Ovary (tissue), 9 donors: ENCODE results near the gene OR6N1. TPM values are rescaled to one million over a fixed set of nuclear protein-coding genes. Genes with fewer than 3 reads are reported as not detected.

Experiments used
- DNase-seq, 5 donors: peaks; one replicate each; pipeline ENCODE4 v3.0.0-alpha.2; 2019 to 2020
- H3K27ac ChIP-seq, 2 donors: fragments of 200-600 bp; one replicate each; pipeline versions ENCODE4 v1.5.1 to v1.8.0; 2019 to 2022
- H3K27me3 ChIP-seq: fragments of 200-600 bp; one replicate; pipeline ENCODE4 v1.8.0; 2022
- H3K36me3 ChIP-seq: fragments of 200-600 bp; sonication (generic); one replicate; pipeline ENCODE4 v1.5.1; 2019
- H3K4me1 ChIP-seq: one replicate; pipeline ENCODE4 v1.8.1; 2013; ENCODE audit warnings: mild to moderate bottlenecking, moderate library complexity; ENCODE audit not compliant: insufficient read depth
- H3K4me3 ChIP-seq: fragments of 200-600 bp; sonication (generic); one replicate; pipeline ENCODE4 v1.5.1; 2017
- H3K9me3 ChIP-seq, 2 donors: fragments of 200-600 bp in 1 of 2; sonication (generic) in 1 of 2; one replicate each; pipeline versions ENCODE4 v1.5.1 to v1.8.1; 2013 to 2019; ENCODE audit warnings: mild to moderate bottlenecking in 1 of 2, moderate library complexity in 1 of 2
- CTCF ChIP-seq, 3 donors: fragments of 450-650 bp in 2 of 3; fragments of 200-600 bp in 1 of 3; IDR thresholded peaks; one replicate each; pipeline versions ENCODE4 v1.5.1 to v1.8.0; 2016 to 2022; ENCODE audit warnings: antibody characterized with exemption in 3 of 3, mild to moderate bottlenecking in 1 of 3
- EP300 ChIP-seq: sonication (generic); formaldehyde crosslinking; IDR thresholded peaks from one replicate; pipeline ENCODE4 v1.6.1; 2017; ENCODE audit warnings: antibody characterized with exemption
- POLR2A ChIP-seq: fragments of 450-650 bp; IDR thresholded peaks from one replicate; pipeline ENCODE4 v1.6.1; 2017; ENCODE audit warnings: antibody characterized with exemption, mild to moderate bottlenecking, moderate library complexity
- WGBS, 3 donors: extraction: QIAGEN DNeasy Blood & Tissue Kit in 1 of 3; methylation state at CpG; one replicate each; pipeline versions ENCODE4 v1.1.5 to v1.1.7; 2013 to 2017; 5-methylcytosine and 5-hydroxymethylcytosine counted together
- intact Hi-C, 4 donors: fragments of 100-400 bp; cut with DNase I; formaldehyde crosslinking; loops; one replicate each; pipeline versions ENCODE4 v1.11.0 to v1.15.1; 2022 to 2023
- polyA plus RNA-seq, 2 donors: library from polyadenylated mRNA; stranded (reverse); fragments of 200-250 nt in 1 of 2; fragments of 350-450 nt in 1 of 2; fragmentation: Illumina TruSeq in 1 of 2; extraction: RNeasy Lipid Tissue Mini Kit (QIAGEN cat#74804) in 1 of 2; gene quantifications; one replicate each; pipeline ENCODE4 v1.2.3, GENCODE V29; 2013 to 2014
- total RNA-seq, 7 donors: library from RNA; depleted of rRNA in 2 of 7; stranded (reverse); fragments of >200 nt in 2 of 7; fragmentation: NEBNext Ultra II Directional in 3 of 7; extraction: Animal tissue kit (Norgen Biotek cat#: 25700) in 3 of 7; gene quantifications; one replicate each; pipeline versions ENCODE4 v1.1.0 to v1.2.4, GENCODE V29; 2016 to 2023
- donor health status: DM: no; HTN: no; CAD: no; lungs with moderate emphysema.
- donor health status: DM: no; HTN: no; CAD: no.
- donor health status: Bipolar disorder and iron deficiency.
- donor health status: DM: yes; HTN: yes; CAD: no.
- donor health status: DM: no; HTN: no; CAD: no.
- donor health status: DM: yes; HTN: yes; CAD: no.

The OR6N1 gene
- total and polyA plus RNA-seq, 9 donors: not detected

- H3K9me3 ChIP-seq: no peaks in the 10 kb centered on the region
- intact Hi-C loops: no loop called here
- H3K27ac ChIP-seq: no peak overlapping the region
- H3K4me3 ChIP-seq: no peak overlapping the region
- H3K36me3 ChIP-seq: no peaks in the 10 kb centered on the region
- DNase-seq: no peak
- WGBS, 3 donors: 94 to 95% (median 95%) methylated on average over 5 of the region's 5 CpGs
- TF ChIP-seq EP300 (no peak), POLR2A (no peak), CTCF (IDR thresholded peaks at IDR 0.05) (no peak)
- H3K27me3 ChIP-seq: no peaks in the 10 kb centered on the region
- H3K4me1 ChIP-seq: no peaks in the 10 kb centered on the region
Measured at GRCh38 chr1:158809862-158810261, 37.9 kb upstream of the OR6N1 start.

- Histone ChIP-seq H3K9me3 (no peaks in the 10 kb centered on the region), H3K27me3 (no peaks in the 10 kb centered on the region), H3K4me3 (no peak overlapping the region), H3K36me3 (no peaks in the 10 kb centered on the region), H3K27ac (no peak overlapping the region), H3K4me1 (no peaks in the 10 kb centered on the region)
- intact Hi-C loops: no loop called here
- 86 to 91% (median 86%) methylated on average over 3 of the region's 3 CpGs for WGBS, 3 donors
- TF ChIP-seq CTCF (IDR thresholded peaks at IDR 0.05): no peak
- TF ChIP-seq POLR2A: no peak
- no peak for TF ChIP-seq EP300
- no peak for DNase-seq
Measured at GRCh38 chr1:158809256-158809655, 37.3 kb upstream of the OR6N1 start.

GRCh38 chr1:158806916-158807536 lies 35.0 kb upstream of the OR6N1 start:
- Histone ChIP-seq H3K4me1 (no peaks in the 10 kb centered on the region), H3K27ac (no peak overlapping the region), H3K4me3 (no peak overlapping the region), H3K9me3 (no peaks in the 10 kb centered on the region), H3K27me3 (no peaks in the 10 kb centered on the region), H3K36me3 (no peaks in the 10 kb centered on the region)
- no peak for DNase-seq
- intact Hi-C loops: no loop called here
- TF ChIP-seq CTCF (IDR thresholded peaks at IDR 0.05) (no peak), EP300 (no peak), POLR2A (no peak)
- WGBS, 3 donors: 23 to 27% (median 25%) methylated on average over 6 of the region's 6 CpGs

GRCh38 chr1:158803678-158804077 lies 31.7 kb upstream of the OR6N1 start:
- DNase-seq: no peak
- Histone ChIP-seq H3K4me3 (no peak overlapping the region), H3K36me3 (no peaks in the 10 kb centered on the region), H3K27me3 (no peaks in the 10 kb centered on the region), H3K9me3 (no peaks in the 10 kb centered on the region), H3K4me1 (no peaks in the 10 kb centered on the region), H3K27ac (no peak overlapping the region)
- 89 to 94% (median 93%) methylated on average over 1 of the region's 1 CpG for WGBS, 3 donors
- intact Hi-C loops: no loop called here
- TF ChIP-seq EP300 (no peak), CTCF (IDR thresholded peaks at IDR 0.05) (no peak), POLR2A (no peak)
